Endothelial cell of umbilical vein (primary cell): Measurements from ENCODE around the gene EYS. TPM values are rescaled to one million over a fixed set of nuclear protein-coding genes. Genes with fewer than 3 reads are reported as not detected.

Source experiments
- BruUV-seq: library from RNA; stranded (reverse); fragments of 400-500 nt; replicated peaks from 2 replicates; lab custom pipeline; 2021; lab: Mats Ljungman, UMichigan
- CTCF ChIA-PET: fragments of 300-600, 350-600 bp; sonication (Branson Sonifier 250); formaldehyde crosslinking; loops from one replicate; lab custom pipeline; 2021; ENCODE audit warnings: antibody characterized with exemption, inconsistent platforms; lab: Charles Lee
- POLR2A ChIA-PET: fragments of 300-600, 350-600 bp; sonication (Branson Sonifier 250); formaldehyde crosslinking; loops from one replicate; lab custom pipeline; 2021; ENCODE audit warnings: antibody characterized with exemption, inconsistent platforms; lab: Charles Lee
- DNase-seq: peaks from one replicate; pipeline ENCODE4 v3.0.0-alpha.2; 2011; ENCODE audit warnings: low read depth, low spot score
- FAIRE-seq: peaks from 2 replicates; lab custom pipeline; 2011; peaks lifted over from hg19 to GRCh38; lab: Jason Lieb, UNC
- H2AFZ ChIP-seq: 2 replicates; pipeline ENCODE4 v1.6.0; 2012; ENCODE audit warnings: low read depth, low read length, control low read depth, inconsistent platforms
- H3K27ac ChIP-seq: 2 replicates; pipeline ENCODE4 v1.5.1; 2011; ENCODE audit warnings: low read depth, mild to moderate bottlenecking, control low read depth, low read length, moderate library complexity; ENCODE audit not compliant: insufficient read depth
- H3K27me3 ChIP-seq, 2 experiments: 2 replicates each; pipeline versions ENCODE4 v1.6.0 to v1.6.1; 2011; ENCODE audit warnings: low read length in 2 of 2, mixed read lengths in 1 of 2; ENCODE audit not compliant: control insufficient read depth in 2 of 2, insufficient read depth in 2 of 2
- H3K36me3 ChIP-seq, 2 experiments: 2 replicates in 1 of 2; 3 replicates in 1 of 2; pipeline ENCODE4 v1.5.1; 2011; ENCODE audit warnings: low read length in 2 of 2, mild to moderate bottlenecking in 1 of 2, moderate library complexity in 1 of 2; ENCODE audit not compliant: control insufficient read depth in 2 of 2, insufficient read depth in 2 of 2; ENCODE audit errors: extremely low read depth in 1 of 2
- H3K4me1 ChIP-seq: 3 replicates; pipeline ENCODE4 v1.5.1; 2011; ENCODE audit warnings: mild to moderate bottlenecking, low read length; ENCODE audit not compliant: control insufficient read depth, insufficient read depth; ENCODE audit errors: extremely low read depth
- H3K4me2 ChIP-seq: 2 replicates; pipeline ENCODE4 v1.6.1; 2011; ENCODE audit warnings: low read length, control low read depth, mixed read lengths; ENCODE audit not compliant: insufficient read depth
- H3K4me3 ChIP-seq, 3 experiments: fragments of 200-600 bp in 1 of 3; sonication (generic), shearing (Covaris generic) in 1 of 3; replicated peaks in 1 of 3; 2 replicates each; pipeline ENCODE4 v1.5.1; 2011 to 2016; ENCODE audit warnings: control low read depth in 3 of 3, low read length in 3 of 3, mild to moderate bottlenecking in 2 of 3, inconsistent platforms in 1 of 3, low read depth in 1 of 3, moderate library complexity in 1 of 3; ENCODE audit not compliant: insufficient read depth in 1 of 3
- H3K79me2 ChIP-seq: 2 replicates; pipeline ENCODE4 v1.6.0; 2012; ENCODE audit warnings: low read length, inconsistent platforms; ENCODE audit not compliant: control insufficient read depth, insufficient read depth
- H3K9ac ChIP-seq: replicated peaks from 2 replicates; pipeline ENCODE3; 2011; ENCODE audit warnings: low read length, control low read depth; ENCODE audit not compliant: insufficient read depth; ENCODE audit errors: extremely low read depth
- H3K9me1 ChIP-seq: replicated peaks from 3 replicates; pipeline ENCODE4 v1.6.0; 2011; ENCODE audit warnings: mild to moderate bottlenecking, low read length; ENCODE audit not compliant: control insufficient read depth, insufficient read depth; ENCODE audit errors: extremely low read depth
- H3K9me3 ChIP-seq: replicated peaks from 2 replicates; pipeline ENCODE4 v1.5.1; 2012; ENCODE audit warnings: low read length, inconsistent platforms; ENCODE audit not compliant: control insufficient read depth, insufficient read depth
- H4K20me1 ChIP-seq: replicated peaks from 2 replicates; pipeline ENCODE3; 2011; ENCODE audit warnings: mild to moderate bottlenecking, low read length; ENCODE audit not compliant: control insufficient read depth, insufficient read depth; ENCODE audit errors: extremely low read depth
- CTCF ChIP-seq, 2 donors: IDR thresholded peaks; 1 replicate in 1 of 2; 2 replicates in 1 of 2; pipeline ENCODE4 v1.5.1; 2011; ENCODE audit warnings: low read length in 2 of 2, mild to moderate bottlenecking in 2 of 2, moderate library complexity in 2 of 2, control low read depth in 1 of 2, inconsistent platforms in 1 of 2, low read depth in 1 of 2; ENCODE audit not compliant: insufficient read depth in 1 of 2; ENCODE audit errors: extremely low read depth in 1 of 2
- EZH2 ChIP-seq: IDR thresholded peaks from 2 replicates; pipeline ENCODE4 v1.6.1; 2012; ENCODE audit warnings: borderline replicate concordance, low read depth, mild to moderate bottlenecking, moderate library complexity, low read length, inconsistent platforms; ENCODE audit not compliant: severe bottlenecking
- FOS ChIP-seq: IDR thresholded peaks from 2 replicates; pipeline ENCODE4 v1.6.1; 2011; ENCODE audit warnings: mild to moderate bottlenecking, low read length, moderate library complexity, borderline replicate concordance; ENCODE audit not compliant: insufficient read depth
- GATA2 ChIP-seq: IDR thresholded peaks from 2 replicates; pipeline ENCODE4 v1.7.0; 2011; ENCODE audit warnings: low read depth, mild to moderate bottlenecking, moderate library complexity, mixed read lengths, low read length; ENCODE audit not compliant: insufficient read length, insufficient read depth
- JUN ChIP-seq: IDR thresholded peaks from 2 replicates; pipeline ENCODE4 v1.6.1; 2011; ENCODE audit warnings: borderline replicate concordance, low read depth; ENCODE audit not compliant: insufficient read length, insufficient read depth
- MYC ChIP-seq: IDR thresholded peaks from one replicate; pipeline ENCODE4 v1.6.1; 2011; ENCODE audit warnings: mild to moderate bottlenecking, low read depth, low read length
- POLR2A ChIP-seq: IDR thresholded peaks from 2 replicates; pipeline ENCODE4 v1.6.1; 2012; ENCODE audit warnings: low read depth, mild to moderate bottlenecking, control low read depth, low read length
- POLR2AphosphoS5 ChIP-seq: IDR thresholded peaks from 2 replicates; pipeline ENCODE4 v1.6.1; 2012; ENCODE audit warnings: low read depth, mild to moderate bottlenecking, control low read depth, low read length, moderate library complexity; ENCODE audit not compliant: insufficient read depth
- dilution Hi-C: fragments of 300-500 bp; cut with MboI; formaldehyde crosslinking; loops from one replicate; pipeline ENCODE4 v1.15.0; 2019; ENCODE audit warnings: low sequenced_read_pairs; ENCODE audit not compliant: extremely low pct_ligation_motif_present
- intact Hi-C: fragments of 100-400 bp; cut with micrococcal nuclease; formaldehyde crosslinking; loops from one replicate; pipeline ENCODE4 v1.10.0; 2022
- polyA plus RNA-seq, 4 experiments: library from polyadenylated mRNA; depleted of rRNA in 3 of 4; stranded (reverse) in 3 of 4; unstranded in 1 of 4; fragments of >200 nt; gene quantifications; 2 replicates each; pipeline versions ENCODE4 v1.2.1 to v1.2.3, GENCODE V29; 2011 to 2012; ENCODE audit warnings: missing spikeins in 1 of 4
- total RNA-seq: library from RNA; stranded (reverse); gene quantifications from 2 replicates; pipeline ENCODE4 v1.2.3, GENCODE V29; 2021
- TF ChIP-seq, protein P1 (sequence below): IDR thresholded peaks from 2 replicates; pipeline ENCODE4 v1.6.1; 2011; ENCODE audit not compliant: insufficient read depth, insufficient read length

The EYS gene
- total and polyA plus RNA-seq, 2 donors (not counting 3 experiments of a cell fraction or from before 2014, with no cell fraction given): 0.01 to 0.27 TPM

DNA sequence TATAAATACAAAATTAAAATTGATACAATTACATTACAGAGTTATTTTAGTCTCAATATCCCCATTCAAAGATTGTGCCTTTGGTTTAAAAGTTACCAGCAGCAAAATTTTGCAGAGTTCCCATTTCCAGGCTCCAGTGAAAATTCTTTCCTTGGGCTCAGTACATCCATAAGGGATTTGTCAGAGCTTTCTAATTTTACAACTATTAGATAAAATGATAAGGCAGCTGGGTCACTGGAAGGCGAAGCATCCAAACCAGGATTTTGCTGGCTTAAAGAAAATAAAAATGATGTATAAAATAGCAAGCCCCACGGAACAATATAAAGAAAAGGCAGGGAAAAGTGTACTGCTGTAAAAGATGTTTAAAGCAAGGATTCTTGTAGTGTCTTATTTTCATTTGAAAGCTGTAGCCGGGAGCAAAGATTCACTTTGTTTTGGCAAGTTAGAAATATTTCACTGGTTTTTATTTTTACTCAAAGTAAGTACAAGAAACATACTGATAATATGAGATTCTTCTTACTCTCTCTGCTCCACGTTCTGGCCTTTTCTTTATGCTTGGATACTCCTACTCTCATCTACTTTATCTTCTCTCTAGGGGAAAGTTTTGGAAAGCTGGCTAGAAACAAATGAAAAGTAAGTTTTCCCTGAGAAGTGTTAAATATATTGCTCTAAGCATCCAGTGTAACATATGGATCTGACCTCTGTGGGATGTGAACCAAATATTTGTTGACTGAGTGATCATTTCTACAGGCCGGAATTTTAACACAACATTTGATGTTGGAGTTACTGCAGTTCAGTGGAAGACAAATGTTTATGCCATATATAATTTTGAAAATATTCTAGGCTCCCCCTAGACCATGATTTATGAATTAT is 1583.0 kb downstream of the EYS start:
- POLR2A ChIA-PET: no interaction called here
- no peaks in the 10 kb centered on the region for H3K9me1 ChIP-seq
- no peak for DNase-seq

More for the DNA sequence above, 1583.0 kb downstream of the EYS start:
- Histone ChIP-seq H3K4me3 (no peak overlapping the region), H3K79me2 (no peaks in the 10 kb centered on the region), H3K4me2 (no peak overlapping the region), H4K20me1 (no peaks in the 10 kb centered on the region), H3K4me1 (no peaks in the 10 kb centered on the region), H3K27me3 (no peaks in the 10 kb centered on the region), H3K27ac (no peak overlapping the region), H3K36me3 (no peaks in the 10 kb centered on the region), H3K9ac (no peak overlapping the region), H2AFZ (no peak overlapping the region), H3K9me3 (no peaks in the 10 kb centered on the region)
- BruUV-seq: no TSS peak
- dilution Hi-C loops (no loop called here), intact Hi-C loops (no loop called here)
- TF ChIP-seq FOS: no peak
- no peak for TF ChIP-seq CTCF (IDR thresholded peaks at IDR 0.05; ENCODE audit: extremely low read depth in 1 of 2, insufficient read depth in 1 of 2, low read depth in 1 of 2, low read length in 2 of 2)
- no peak for TF ChIP-seq JUN
- TF ChIP-seq MYC: no peak
- TF ChIP-seq GATA2: no peak
- TF ChIP-seq, protein P1, sequence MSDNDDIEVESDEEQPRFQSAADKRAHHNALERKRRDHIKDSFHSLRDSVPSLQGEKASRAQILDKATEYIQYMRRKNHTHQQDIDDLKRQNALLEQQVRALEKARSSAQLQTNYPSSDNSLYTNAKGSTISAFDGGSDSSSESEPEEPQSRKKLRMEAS: no peak
- TF ChIP-seq POLR2A: no peak
- no peak for TF ChIP-seq POLR2AphosphoS5
- no peak for TF ChIP-seq EZH2
- FAIRE-seq: no peak
- CTCF ChIA-PET: no interaction called here
